Neutrophil (primary cell): ENCODE results near the gene FKBP1B.

Experiments
- H3K27ac ChIP-seq: fragments of 200-600 bp; sonication (generic); 2 replicates; pipeline ENCODE4 v1.5.1; 2016; ENCODE audit warnings: mild to moderate bottlenecking, moderate library complexity
- H3K27me3 ChIP-seq: fragments of 200-600 bp; sonication (generic); 2 replicates; pipeline ENCODE4 v1.6.0; 2016; ENCODE audit warnings: mild to moderate bottlenecking
- H3K36me3 ChIP-seq: fragments of 200-600 bp; sonication (generic); 2 replicates; pipeline ENCODE4 v1.5.1; 2017
- H3K4me1 ChIP-seq, 2 experiments: fragments of 200-600 bp in 1 of 2; sonication (generic) in 1 of 2; 1 replicate in 1 of 2; 2 replicates in 1 of 2; pipeline versions ENCODE4 v1.5.1 to v1.6.1; 2013 to 2016; ENCODE audit warnings: low read depth in 1 of 2, low read length in 1 of 2, mild to moderate bottlenecking in 1 of 2, moderate library complexity in 1 of 2; ENCODE audit not compliant: control insufficient read depth in 1 of 2, insufficient read depth in 1 of 2
- H3K4me3 ChIP-seq, 2 experiments: fragments of 200-600 bp in 1 of 2; sonication (generic) in 1 of 2; 1 replicate in 1 of 2; 2 replicates in 1 of 2; pipeline ENCODE4 v1.5.1; 2013 to 2016; ENCODE audit warnings: low read depth in 1 of 2, low read length in 1 of 2, mild to moderate bottlenecking in 1 of 2, moderate library complexity in 1 of 2
- H3K9me3 ChIP-seq: fragments of 200-600 bp; sonication (generic); 2 replicates; pipeline ENCODE4 v1.5.1; 2016
- TF ChIP-seq, protein P1 (sequence below): fragments of 200-600 bp; sonication (generic); IDR thresholded peaks from 2 replicates; pipeline ENCODE4 v1.5.1; 2016; ENCODE audit warnings: antibody characterized with exemption

FKBP1B gene

GRCh38 chr2:24058564-24059271 is 9.2 kb downstream of the FKBP1B start:
- H3K27me3 ChIP-seq: no peaks in the 10 kb centered on the region
- TF ChIP-seq, protein P1, sequence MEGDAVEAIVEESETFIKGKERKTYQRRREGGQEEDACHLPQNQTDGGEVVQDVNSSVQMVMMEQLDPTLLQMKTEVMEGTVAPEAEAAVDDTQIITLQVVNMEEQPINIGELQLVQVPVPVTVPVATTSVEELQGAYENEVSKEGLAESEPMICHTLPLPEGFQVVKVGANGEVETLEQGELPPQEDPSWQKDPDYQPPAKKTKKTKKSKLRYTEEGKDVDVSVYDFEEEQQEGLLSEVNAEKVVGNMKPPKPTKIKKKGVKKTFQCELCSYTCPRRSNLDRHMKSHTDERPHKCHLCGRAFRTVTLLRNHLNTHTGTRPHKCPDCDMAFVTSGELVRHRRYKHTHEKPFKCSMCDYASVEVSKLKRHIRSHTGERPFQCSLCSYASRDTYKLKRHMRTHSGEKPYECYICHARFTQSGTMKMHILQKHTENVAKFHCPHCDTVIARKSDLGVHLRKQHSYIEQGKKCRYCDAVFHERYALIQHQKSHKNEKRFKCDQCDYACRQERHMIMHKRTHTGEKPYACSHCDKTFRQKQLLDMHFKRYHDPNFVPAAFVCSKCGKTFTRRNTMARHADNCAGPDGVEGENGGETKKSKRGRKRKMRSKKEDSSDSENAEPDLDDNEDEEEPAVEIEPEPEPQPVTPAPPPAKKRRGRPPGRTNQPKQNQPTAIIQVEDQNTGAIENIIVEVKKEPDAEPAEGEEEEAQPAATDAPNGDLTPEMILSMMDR: no peak
- H3K9me3 ChIP-seq: no peaks in the 10 kb centered on the region
- H3K4me1 ChIP-seq: peaks cover 5 to 10% of the 10 kb centered on the region in 2 experiments
- H3K36me3 ChIP-seq: no peaks in the 10 kb centered on the region
- H3K4me3 ChIP-seq: no peak overlapping the region
- no peak overlapping the region for H3K27ac ChIP-seq

DNA sequence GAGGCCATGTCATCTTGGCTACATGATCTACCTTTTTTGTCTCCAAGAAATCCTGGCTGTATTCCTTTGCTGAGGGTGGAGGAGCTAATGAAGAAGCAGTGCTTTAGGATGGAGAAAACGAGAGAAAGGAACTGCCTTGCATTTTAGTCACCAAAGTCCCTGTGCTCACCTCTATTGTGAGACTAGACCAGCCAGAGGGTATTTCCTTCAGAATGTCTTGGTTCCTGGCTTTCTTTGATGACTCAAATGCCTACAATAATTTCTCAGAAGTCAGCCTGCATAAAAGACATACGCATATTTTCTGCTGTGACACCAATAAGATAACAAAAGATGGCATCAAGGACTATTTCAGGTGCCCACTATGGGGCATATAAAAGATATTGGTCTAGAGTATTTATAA is 15.8 kb downstream of the FKBP1B start:
- H3K4me3 ChIP-seq: no peak overlapping the region

DNA sequence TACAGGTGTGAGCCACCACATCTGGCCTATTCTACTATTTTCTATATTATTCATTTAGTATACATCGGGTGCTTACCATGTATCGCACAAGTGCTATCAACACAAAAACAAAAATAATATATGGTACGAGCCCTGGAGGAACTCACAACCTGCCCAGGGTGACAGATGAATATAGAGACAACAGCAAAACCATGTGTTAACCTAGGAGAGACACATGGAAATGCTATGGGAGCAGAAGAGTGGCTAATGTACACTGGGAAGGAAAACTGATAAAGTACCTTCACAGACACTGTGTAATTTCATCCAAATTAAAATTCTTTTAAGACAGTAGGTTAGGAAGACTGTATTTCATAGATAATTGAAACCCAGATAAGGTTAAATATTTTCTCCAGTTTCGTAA is 22.7 kb downstream of the FKBP1B start:
- no peaks in the 10 kb centered on the region for H3K9me3 ChIP-seq
- peaks cover 61% of the 10 kb centered on the region for H3K36me3 ChIP-seq
- H3K4me1 ChIP-seq: peaks cover 22 to 31% of the 10 kb centered on the region in 2 experiments
- H3K27ac ChIP-seq: no peak overlapping the region
- TF ChIP-seq, protein P1: no peak
- H3K4me3 ChIP-seq: no peak overlapping the region
- H3K27me3 ChIP-seq: no peaks in the 10 kb centered on the region

More for the DNA sequence above, 15.8 kb downstream of the FKBP1B start:
- H3K27ac ChIP-seq: no peak overlapping the region
- TF ChIP-seq, protein P1: no peak
- H3K9me3 ChIP-seq: no peaks in the 10 kb centered on the region
- peaks cover 44% of the 10 kb centered on the region for H3K36me3 ChIP-seq
- H3K4me1 ChIP-seq: peaks cover 12 to 20% of the 10 kb centered on the region in 2 experiments
- H3K27me3 ChIP-seq: no peaks in the 10 kb centered on the region

- H3K4me3 ChIP-seq: no peak overlapping the region
- peaks cover 47% of the 10 kb centered on the region for H3K36me3 ChIP-seq
- peaks cover 37 to 45% of the 10 kb centered on the region in 2 experiments for H3K4me1 ChIP-seq
- no peaks in the 10 kb centered on the region for H3K9me3 ChIP-seq
- TF ChIP-seq, protein P1: no peak
- no peaks in the 10 kb centered on the region for H3K27me3 ChIP-seq
- no peak overlapping the region for H3K27ac ChIP-seq
Observed at GRCh38 chr2:24073816-24074215, 24.3 kb downstream of the FKBP1B start.

- Histone ChIP-seq H3K9me3 (no peaks in the 10 kb centered on the region), H3K27ac (peak overlapping the region; percentile 95), H3K4me3 (peak overlapping the region; percentile 84 to 100), H3K36me3 (peaks cover 48% of the 10 kb centered on the region), H3K27me3 (no peaks in the 10 kb centered on the region), H3K4me1 (peaks cover 33 to 38% of the 10 kb centered on the region in 2 experiments)
- TF ChIP-seq, protein P1: no peak
Observed at GRCh38 chr2:24075259-24075658, 25.7 kb downstream of the FKBP1B start.
